SK-N-SH treated with all-trans-retinoic acid at 6 μM for 48 hours (cell line): Measurements from ENCODE around the gene NFE2L1.

Experiments used
- CSDC2 ChIP-seq: fragments of 250-450 bp; sonication (Bioruptor Pico); IDR thresholded peaks from 2 replicates; pipeline ENCODE4 v1.5.0; 2020; ENCODE audit warnings: mild to moderate bottlenecking, moderate library complexity
- RARB ChIP-seq: fragments of 250-450 bp; sonication (Bioruptor Pico); IDR thresholded peaks from 2 replicates; pipeline ENCODE4 v1.8.0; 2021; ENCODE audit warnings: mild to moderate bottlenecking, moderate library complexity

DNA sequence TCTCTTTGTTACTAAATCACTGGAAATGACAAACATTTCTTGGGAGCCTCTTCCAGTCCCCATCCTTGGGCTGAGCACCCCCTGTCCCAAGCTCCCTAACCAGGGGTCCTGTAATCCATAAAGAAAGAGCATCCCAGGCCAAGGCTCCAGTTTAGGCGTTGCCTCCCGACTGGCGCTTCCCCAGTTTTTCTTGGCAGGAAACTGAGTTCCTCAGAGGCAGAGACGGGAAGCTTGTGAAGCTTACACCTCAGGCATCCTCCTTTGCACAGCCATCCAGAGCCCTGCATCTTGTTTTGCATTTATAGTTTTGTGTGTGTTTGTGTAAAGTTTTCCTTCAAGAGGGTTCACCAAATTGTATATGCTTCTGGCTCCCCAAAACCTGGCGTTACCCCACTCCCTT is 17.6 kb upstream of the NFE2L1 start:
- TF ChIP-seq CSDC2 (CRISPR knock-in tag) (no peak), RARB (CRISPR knock-in tag) (no peak)
